Smooth muscle cell (in vitro differentiated cells): Measurements from ENCODE around the gene SMURF1. TPM values are rescaled to one million over a fixed set of nuclear protein-coding genes. Genes with fewer than 3 reads are reported as not detected.

ENCODE experiments used
- DNase-seq: peaks from one replicate; lab custom pipeline; 2025; ENCODE audit not compliant: unreplicated experiment; lab: John Stamatoyannopoulos, UW
- H2AFZ ChIP-seq: fragments of 200-600 bp; sonication (generic); 2 replicates; pipeline ENCODE4 v1.6.0; 2016; ENCODE audit warnings: antibody characterized with exemption, low read depth, mild to moderate bottlenecking
- H3F3A ChIP-seq: fragments of 200-600 bp; sonication (generic); 2 replicates; pipeline ENCODE4 v1.6.0; 2017; ENCODE audit warnings: antibody characterized with exemption, low read depth
- H3K27ac ChIP-seq: fragments of 200-600 bp; sonication (generic); 2 replicates; pipeline ENCODE4 v1.5.1; 2016; ENCODE audit warnings: low read depth, mild to moderate bottlenecking
- H3K27me3 ChIP-seq: fragments of 200-600 bp; sonication (generic); 2 replicates; pipeline ENCODE4 v1.6.1; 2016; ENCODE audit warnings: low read depth, mild to moderate bottlenecking
- H3K36me3 ChIP-seq: fragments of 200-600 bp; sonication (generic); 2 replicates; pipeline ENCODE4 v1.5.1; 2016; ENCODE audit warnings: low read depth
- H3K4me1 ChIP-seq: fragments of 200-600 bp; sonication (generic); 2 replicates; pipeline ENCODE4 v1.5.1; 2016; ENCODE audit warnings: low read depth
- H3K4me2 ChIP-seq: fragments of 200-600 bp; sonication (generic); 2 replicates; pipeline ENCODE4 v1.6.0; 2016; ENCODE audit warnings: mild to moderate bottlenecking
- H3K4me3 ChIP-seq: fragments of 200-600 bp; sonication (generic); 2 replicates; pipeline ENCODE4 v1.5.1; 2016; ENCODE audit warnings: mild to moderate bottlenecking
- H3K79me2 ChIP-seq: fragments of 200-600 bp; sonication (generic); 2 replicates; pipeline ENCODE4 v1.6.0; 2016; ENCODE audit warnings: low read depth, mild to moderate bottlenecking
- H3K9ac ChIP-seq: fragments of 200-600 bp; sonication (generic); 2 replicates; pipeline ENCODE4 v1.6.0; 2016; ENCODE audit warnings: low read depth
- H3K9me3 ChIP-seq: fragments of 200-600 bp; sonication (generic); replicated peaks from 2 replicates; pipeline ENCODE4 v1.5.1; 2016; ENCODE audit warnings: low read depth
- H4K20me1 ChIP-seq: fragments of 200-600 bp; sonication (generic); 2 replicates; pipeline ENCODE4 v1.6.0; 2016; ENCODE audit warnings: low read depth
- CTCF ChIP-seq: fragments of 200-600 bp; sonication (generic); IDR thresholded peaks from 2 replicates; pipeline ENCODE4 v1.5.1; 2017; ENCODE audit warnings: borderline replicate concordance, mild to moderate bottlenecking, antibody characterized with exemption; ENCODE audit not compliant: insufficient read depth, poor library complexity, severe bottlenecking
- WGBS: methylation state at CpG from one replicate; pipeline ENCODE4 v1.1.7; 2016; ENCODE audit warnings: low lambda C conversion rate; 5-methylcytosine and 5-hydroxymethylcytosine counted together
- polyA plus RNA-seq: library from polyadenylated mRNA; unstranded; fragments of >200 nt; fragmentation: Nextera tagmentation; extraction: Ambion mirVana; gene quantifications from 2 replicates; pipeline ENCODE4 v1.2.1, GENCODE V29; 2016
- total RNA-seq: library from RNA; depleted of rRNA; stranded (reverse); fragments of >200 nt; gene quantifications from 2 replicates; pipeline ENCODE4 v1.2.3, GENCODE V29; 2014

SMURF1 gene
- total and polyA plus RNA-seq, 2 experiments from 2014 or later: 17.5 to 28.5 TPM

- H3K79me2 ChIP-seq: no peaks in the 10 kb centered on the region
- no peaks in the 10 kb centered on the region for H3F3A ChIP-seq
- no peaks in the 10 kb centered on the region for H3K9me3 ChIP-seq
- H2AFZ ChIP-seq: no peak overlapping the region
- no peak for DNase-seq
- H3K4me1 ChIP-seq: no peaks in the 10 kb centered on the region
- H4K20me1 ChIP-seq: no peaks in the 10 kb centered on the region
- H3K27me3 ChIP-seq: no peaks in the 10 kb centered on the region
- peaks cover 9% of the 10 kb centered on the region for H3K36me3 ChIP-seq
- no peak overlapping the region for H3K4me3 ChIP-seq
- no peak overlapping the region for H3K27ac ChIP-seq
- H3K4me2 ChIP-seq: no peak overlapping the region
- 90% methylated on average over 10 of the region's 10 CpGs for WGBS
- H3K9ac ChIP-seq: no peak overlapping the region
- no peak for TF ChIP-seq CTCF
These were observed 142.3 kb downstream of the SMURF1 start for GRCh38 chr7:99001482-99002147.

DNA sequence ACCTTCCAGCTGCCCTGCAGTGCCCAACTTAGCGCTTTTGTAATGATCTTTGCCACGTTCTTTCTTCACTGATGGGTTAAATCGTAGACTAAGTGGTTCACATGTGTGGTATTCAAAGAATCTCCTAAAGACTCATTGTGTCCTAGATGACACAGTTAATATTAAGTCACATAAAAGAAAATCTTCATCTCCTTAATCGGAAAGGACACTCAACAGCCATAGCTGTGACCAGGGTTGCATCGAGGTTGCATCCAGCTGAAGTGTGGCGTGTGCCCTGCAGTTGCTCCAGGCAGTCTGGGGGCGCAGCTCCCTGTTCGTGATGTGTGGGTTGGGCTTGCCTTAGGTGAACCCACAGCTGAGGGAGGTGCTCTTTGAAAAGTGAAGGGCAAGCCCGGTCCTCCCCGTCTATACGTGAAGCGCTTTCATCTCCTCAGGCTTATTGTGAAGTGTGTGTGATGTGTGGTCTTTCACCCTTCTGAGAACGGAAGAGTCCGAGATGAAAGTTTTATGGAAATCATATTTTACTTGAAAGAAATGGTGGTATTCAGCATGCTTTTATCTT, 142.9 kb downstream of the SMURF1 start:
- WGBS: 98% methylated on average over 14 of the region's 14 CpGs
- H3K9ac ChIP-seq: no peak overlapping the region

GRCh38 chr7:99000196-99000903, 143.6 kb downstream of the SMURF1 start:
- no peak overlapping the region for H3K4me3 ChIP-seq
- H3K27me3 ChIP-seq: no peaks in the 10 kb centered on the region
- H3K9ac ChIP-seq: no peak overlapping the region
- H3K36me3 ChIP-seq: peaks cover 2% of the 10 kb centered on the region
- 96% methylated on average over 20 of the region's 20 CpGs for WGBS
- H3K27ac ChIP-seq: no peak overlapping the region
- H3K9me3 ChIP-seq: no peaks in the 10 kb centered on the region
- H3K79me2 ChIP-seq: no peaks in the 10 kb centered on the region
- H4K20me1 ChIP-seq: no peaks in the 10 kb centered on the region
- H3K4me2 ChIP-seq: no peak overlapping the region
- no peaks in the 10 kb centered on the region for H3F3A ChIP-seq
- H3K4me1 ChIP-seq: no peaks in the 10 kb centered on the region
- no peak for TF ChIP-seq CTCF
- no peak overlapping the region for H2AFZ ChIP-seq
- DNase-seq: no peak

More for the DNA sequence above, 142.9 kb downstream of the SMURF1 start:
- H2AFZ ChIP-seq: no peak overlapping the region
- H3K27me3 ChIP-seq: no peaks in the 10 kb centered on the region
- H3K4me2 ChIP-seq: no peak overlapping the region
- no peaks in the 10 kb centered on the region for H3K4me1 ChIP-seq
- no peaks in the 10 kb centered on the region for H3F3A ChIP-seq
- no peaks in the 10 kb centered on the region for H4K20me1 ChIP-seq
- no peaks in the 10 kb centered on the region for H3K9me3 ChIP-seq
- no peaks in the 10 kb centered on the region for H3K79me2 ChIP-seq
- H3K36me3 ChIP-seq: peaks cover 4% of the 10 kb centered on the region
- TF ChIP-seq CTCF: no peak
- no peak for DNase-seq
- H3K27ac ChIP-seq: no peak overlapping the region
- H3K4me3 ChIP-seq: no peak overlapping the region
